K562 (cell line): ENCODE data around the gene ADCY5. TPM values are rescaled to one million over a fixed set of nuclear protein-coding genes. Genes with fewer than 3 reads are reported as not detected.

Source experiments
- ATAC-seq: fragments of 200-7000 bp; cut with Tn5 transposase; 3 replicates; pipeline ENCODE4 v1.9.1; 2020; ENCODE audit warnings: moderate library complexity
- BruUV-seq: library from RNA; stranded (reverse); fragments of 400-500 nt; replicated peaks from 2 replicates; lab custom pipeline; 2021; lab: Mats Ljungman, UMichigan
- CTCF ChIA-PET: fragments of 300-600 bp; formaldehyde crosslinking; extraction: SDS; loops from one replicate; lab custom pipeline; 2021; ENCODE audit warnings: low intra/inter-chr PET ratio; lab: Yijun Ruan, JAX
- POLR2A ChIA-PET: fragments of 300-600, 350-650 bp; sonication (Branson Sonifier 250); formaldehyde crosslinking; extraction: SDS; loops from one replicate; lab custom pipeline; 2021; ENCODE audit warnings: antibody characterized with exemption, inconsistent platforms; lab: Yijun Ruan, JAX
- DNase-seq, 4 experiments: peaks; one replicate each; pipeline versions ENCODE4 v3.0.0 to v3.0.0-alpha.2; 2011 to 2018; ENCODE audit warnings: low spot score in 3 of 4, mixed read lengths in 3 of 4; ENCODE audit errors: extremely low read depth in 1 of 4
- FAIRE-seq: peaks from 2 replicates; lab custom pipeline; 2011; peaks lifted over from hg19 to GRCh38; lab: Jason Lieb, UNC
- H2AFZ ChIP-seq: 2 replicates; pipeline ENCODE4 v1.6.0; 2011; ENCODE audit warnings: low read depth, low read length, control low read depth, inconsistent platforms
- H3K27ac ChIP-seq: fragments of 200-600 bp; 3 replicates; pipeline ENCODE4 v1.8.0; 2011; ENCODE audit warnings: low read depth, mild to moderate bottlenecking, control low read depth, inconsistent platforms, low read length, moderate library complexity, mixed read lengths; ENCODE audit errors: extremely low read depth
- H3K27me3 ChIP-seq, 2 experiments: fragments of 300-600 bp in 1 of 2; 2 replicates in 1 of 2; 3 replicates in 1 of 2; pipeline versions ENCODE4 v1.6.0 to v1.8.0; 2011; ENCODE audit warnings: inconsistent platforms in 2 of 2, low read length in 2 of 2, mild to moderate bottlenecking in 1 of 2, mixed read lengths in 1 of 2, moderate library complexity in 1 of 2; ENCODE audit not compliant: control insufficient read depth in 2 of 2, insufficient read depth in 2 of 2
- H3K36me3 ChIP-seq: fragments of 300-600 bp; 3 replicates; pipeline ENCODE4 v1.8.0; 2011; ENCODE audit warnings: mild to moderate bottlenecking, low read length, inconsistent platforms; ENCODE audit not compliant: control insufficient read depth, insufficient read depth
- H3K4me1 ChIP-seq, 2 experiments: fragments of 200-600 bp in 1 of 2; replicated peaks in 1 of 2; 2 replicates in 1 of 2; 3 replicates in 1 of 2; pipeline versions ENCODE4 v1.5.1 to v1.8.0; 2011; ENCODE audit warnings: inconsistent platforms in 2 of 2, low read length in 2 of 2, mild to moderate bottlenecking in 1 of 2, mixed read lengths in 1 of 2, moderate library complexity in 1 of 2; ENCODE audit not compliant: control insufficient read depth in 2 of 2, insufficient read depth in 2 of 2
- H3K4me2 ChIP-seq: 2 replicates; pipeline ENCODE4 v1.6.1; 2011; ENCODE audit warnings: low read length, control low read depth, inconsistent platforms, mixed read lengths; ENCODE audit not compliant: insufficient read depth
- H3K4me3 ChIP-seq: fragments of 200-600 bp; sonication (generic), shearing (Covaris generic); 2 replicates; pipeline ENCODE4 v1.5.1; 2016; ENCODE audit warnings: control low read depth, inconsistent platforms
- H3K79me2 ChIP-seq: fragments of 200-600 bp; 3 replicates; pipeline ENCODE4 v1.8.0; 2011; ENCODE audit warnings: low read length, inconsistent platforms; ENCODE audit not compliant: control insufficient read depth, insufficient read depth
- H3K9ac ChIP-seq, 2 experiments: 2 replicates each; pipeline versions ENCODE4 v1.6.0 to v1.6.1; 2011; ENCODE audit warnings: low read depth in 2 of 2, low read length in 2 of 2, control low read depth in 1 of 2, inconsistent platforms in 1 of 2, mild to moderate bottlenecking in 1 of 2, mixed read lengths in 1 of 2; ENCODE audit not compliant: insufficient read depth in 1 of 2
- H3K9me1 ChIP-seq: one replicate; pipeline ENCODE4 v1.6.0; 2011; ENCODE audit warnings: inconsistent platforms, mild to moderate bottlenecking, low read length, moderate library complexity; ENCODE audit not compliant: control insufficient read depth, insufficient read depth
- H3K9me3 ChIP-seq: replicated peaks from 2 replicates; pipeline ENCODE4 v1.5.1; 2011; ENCODE audit warnings: low read depth, low read length, inconsistent platforms; ENCODE audit not compliant: control insufficient read depth, insufficient read depth
- H4K20me1 ChIP-seq: replicated peaks from 2 replicates; pipeline ENCODE4 v1.6.1; 2011; ENCODE audit warnings: low read length, inconsistent platforms, mixed read lengths; ENCODE audit not compliant: control insufficient read depth, insufficient read depth
- CBX1 ChIP-seq: sonication (generic); IDR thresholded peaks from 2 replicates; pipeline ENCODE4 v1.6.1; 2016; ENCODE audit warnings: antibody characterized with exemption, low read depth, mild to moderate bottlenecking
- E2F1 ChIP-seq: sonication (generic); formaldehyde crosslinking; IDR thresholded peaks from 2 replicates; pipeline ENCODE4 v1.8.1; 2023; ENCODE audit warnings: mild to moderate bottlenecking, missing genetic modification reagents, moderate library complexity
- GTF2A2 ChIP-seq: IDR thresholded peaks from 2 replicates; pipeline ENCODE4 v1.6.1; 2016; ENCODE audit warnings: mild to moderate bottlenecking, missing genetic modification characterization, missing compliant biosample characterization
- MTA2 ChIP-seq: fragments of 450-650 bp; IDR thresholded peaks from 2 replicates; pipeline ENCODE4 v1.6.1; 2016; ENCODE audit warnings: low read depth
- NFE2 ChIP-seq: IDR thresholded peaks from 2 replicates; pipeline ENCODE4 v1.6.1; 2014; ENCODE audit warnings: antibody characterized with exemption, low read depth
- PURB ChIP-seq: sonication (generic); formaldehyde crosslinking; IDR thresholded peaks from 2 replicates; pipeline ENCODE4 v1.9.0; 2021; ENCODE audit warnings: low read depth, mild to moderate bottlenecking, missing genetic modification reagents
- SMAD3 ChIP-seq: fragments of 450-650 bp; formaldehyde crosslinking; conservative IDR thresholded peaks from 2 replicates; pipeline ENCODE4 v1.4.0; 2020; ENCODE audit warnings: mild to moderate bottlenecking
- TAF15 ChIP-seq: fragments of 200-400 bp; formaldehyde crosslinking; IDR thresholded peaks from 2 replicates; pipeline ENCODE4 v1.6.1; 2017; ENCODE audit warnings: mild to moderate bottlenecking, low read depth, low read length, moderate library complexity
- TCF7 ChIP-seq: sonication (generic); IDR thresholded peaks from 2 replicates; pipeline ENCODE4 v1.6.1; 2016; ENCODE audit warnings: antibody characterized with exemption, borderline replicate concordance
- TEAD4 ChIP-seq, 2 experiments: sonication (generic) in 1 of 2; formaldehyde crosslinking in 1 of 2; IDR thresholded peaks; 2 replicates each; pipeline versions ENCODE4 v1.6.1 to v1.8.0; 2012 to 2022; ENCODE audit warnings: borderline replicate concordance in 1 of 2, inconsistent platforms in 1 of 2, low read length in 1 of 2, mild to moderate bottlenecking in 1 of 2, missing genetic modification reagents in 1 of 2
- ZBTB34 ChIP-seq: fragments of 250-450 bp; sonication (Bioruptor Pico); IDR thresholded peaks from 2 replicates; pipeline ENCODE4 v1.8.0; 2021; ENCODE audit warnings: mild to moderate bottlenecking, moderate library complexity
- ZNF398 ChIP-seq: fragments of 250-450 bp; sonication (Bioruptor Pico); IDR thresholded peaks from 2 replicates; pipeline ENCODE4 v1.8.0; 2021; ENCODE audit warnings: moderate library complexity, mild to moderate bottlenecking, inconsistent platforms
- ZNF518B ChIP-seq: fragments of 250-450 bp; sonication (Bioruptor Pico); IDR thresholded peaks from 2 replicates; pipeline ENCODE4 v1.5.0; 2021; ENCODE audit warnings: mild to moderate bottlenecking, moderate library complexity
- WGBS: fragments of 100-300 bp; shearing (Covaris generic); methylation state at CpG from one replicate; pipeline ENCODE4 v1.1.6; 2016; ENCODE audit warnings: low coverage, mixed read lengths; ENCODE audit not compliant: insufficient coverage; ENCODE audit errors: missing lambda C conversion rate; 5-methylcytosine and 5-hydroxymethylcytosine counted together
- in situ Hi-C: fragments of 300-500 bp; cut with MboI; formaldehyde crosslinking; loops from 4 replicates; pipeline ENCODE4 v1.15.0; 2018; ENCODE audit warnings: inconsistent platforms, mixed read lengths
- intact Hi-C: fragments of 100-400 bp; cut with micrococcal nuclease; formaldehyde crosslinking; loops from 2 replicates; pipeline ENCODE4 v1.14.2; 2022
- polyA plus RNA-seq, 8 experiments: library from polyadenylated mRNA; depleted of rRNA in 4 of 8; stranded (reverse) in 5 of 8; unstranded in 3 of 8; fragments of >200 nt; fragmentation: Nextera tagmentation in 2 of 8; fragmentation: Illumina TruSeq in 1 of 8; extraction: Ambion mirVana in 2 of 8; extraction: Trizol in 1 of 8; gene quantifications; 2 replicates each; pipeline versions ENCODE4 v1.2.1 to v1.2.3, GENCODE V29; 2011 to 2014; ENCODE audit warnings: inconsistent platforms in 1 of 8, missing spikeins in 1 of 8
- total RNA-seq, 7 experiments: library from RNA; depleted of rRNA in 6 of 7; stranded (reverse); fragments of >200 nt in 6 of 7; fragmentation: Illumina TruSeq in 2 of 7; extraction: Trizol in 2 of 7; gene quantifications; 2 replicates each; pipeline versions ENCODE4 v1.2.1 to v1.2.3, GENCODE V29; 2011 to 2021; ENCODE audit warnings: low replicate concordance in 1 of 7

The ADCY5 gene
- total and polyA plus RNA-seq, 9 of the 15 experiments (the other 6 are each of a cell fraction or from before 2014, with no cell fraction given) = under 0.01 TPM; not detected in 8

GRCh38 chr3:123351501-123351900, 97.4 kb downstream of the ADCY5 start (continued):
- TF ChIP-seq ZNF518B (no peak), TEAD4 (IDR thresholded peaks at IDR 0.05; ENCODE audit: low read length) (no peak), TEAD4 (CRISPR knock-in tag; IDR thresholded peaks at IDR 0.05; ENCODE audit: borderline replicate concordance) (no peak)
- TF ChIP-seq, all 486 proteins: peak for 0

- Histone ChIP-seq H3K4me1 (no peaks in the 10 kb centered on the region; a peak in 1 of 5 replicates), H3K4me2 (no peak overlapping the region), H4K20me1 (no peaks in the 10 kb centered on the region), H3K9me3 (no peaks in the 10 kb centered on the region), H3K4me3 (no peak overlapping the region), H3K27me3 (peaks cover 0 to 74% of the 10 kb centered on the region in 2 experiments; a peak in 2 of 5 replicates), H3K9me1 (no peaks in the 10 kb centered on the region), H3K79me2 (no peaks in the 10 kb centered on the region), H3K27ac (no peak overlapping the region), H3K36me3 (no peaks in the 10 kb centered on the region), H3K9ac (no peak overlapping the region), H2AFZ (no peak overlapping the region)
- WGBS = 0% methylated on average over 5 of the region's 6 CpGs
- no peak for FAIRE-seq
- ChIA-PET CTCF (no interaction called here), POLR2A (interaction anchor here (0.5 kb wide), 1 partner anchor 71 kb away, joined by 4 read pairs; no protein-coding TSS in a partner anchor)
- BruUV-seq = no TSS peak
- intact Hi-C loops (no loop called here), in situ Hi-C loops (no loop called here)
- DNase-seq = no peak
- no peak for ATAC-seq
- no peak for TF ChIP-seq SMAD3
- no peak for TF ChIP-seq PURB (CRISPR knock-in tag)
- TF ChIP-seq MTA2 = no peak
- no peak for TF ChIP-seq CBX1
- no peak for TF ChIP-seq ZNF398 (CRISPR knock-in tag)
- no peak for TF ChIP-seq TAF15
- TF ChIP-seq TCF7 = no peak
- no peak for TF ChIP-seq ZBTB34 (CRISPR knock-in tag)
- TF ChIP-seq NFE2 = no peak
- no peak for TF ChIP-seq E2F1 (CRISPR knock-in tag)
- TF ChIP-seq GTF2A2 (tag) = no peak
These were observed 97.9 kb downstream of the ADCY5 start for GRCh38 chr3:123350971-123351370.
